ENCODE measurements around the gene HES7.

Gene HES7

GRCh38 chr17:8159032-8159400 is 35.1 kb upstream of the HES7 start:
- FAIRE-seq: no peak
- no peak for TF ChIP-seq CTCF (IDR thresholded peaks at IDR 0.05; ENCODE audit: insufficient read depth, missing control alignments)
- DNase-seq (ENCODE audit: insufficient read length, low spot score): no peak

- FAIRE-seq: no peak
- peak; percentile 50 for TF ChIP-seq CTCF (IDR thresholded peaks at IDR 0.05; ENCODE audit: insufficient read depth, missing control alignments)
Observed at GRCh38 chr17:8158267-8159031, 34.5 kb upstream of the HES7 start.

GRCh38 chr17:8156246-8156992 is 32.5 kb upstream of the HES7 start:
- TF ChIP-seq CTCF (IDR thresholded peaks at IDR 0.05; ENCODE audit: insufficient read depth, missing control alignments): no peak
- peak; percentile 95 for DNase-seq (ENCODE audit: insufficient read length, low spot score)
- FAIRE-seq: no peak

More at GRCh38 chr17:8158267-8159031, 34.5 kb upstream of the HES7 start:
- peak; percentile 64 for DNase-seq (ENCODE audit: insufficient read length, low spot score)

- TF ChIP-seq CTCF (IDR thresholded peaks at IDR 0.05; ENCODE audit: insufficient read depth, missing control alignments): no peak
- no peak for DNase-seq (ENCODE audit: insufficient read length, low spot score)
- FAIRE-seq: no peak
Observed at GRCh38 chr17:8155996-8156245, 32.0 kb upstream of the HES7 start.

GRCh38 chr17:8155231-8155995 is 31.5 kb upstream of the HES7 start:
- FAIRE-seq (no peak), DNase-seq (ENCODE audit: insufficient read length, low spot score) (no peak)
- no peak for TF ChIP-seq CTCF (IDR thresholded peaks at IDR 0.05; ENCODE audit: insufficient read depth, missing control alignments)

GRCh38 chr17:8154608-8155155 is 30.8 kb upstream of the HES7 start:
- DNase-seq (ENCODE audit: insufficient read length, low spot score) (no peak), FAIRE-seq (no peak)
- TF ChIP-seq CTCF (IDR thresholded peaks at IDR 0.05; ENCODE audit: insufficient read depth, missing control alignments): no peak

Measured in D721Med (cell line).